NCI-H2029 (cell line): ENCODE results near the gene ONECUT1.

ENCODE experiments used
- DNase-seq: peaks from one replicate; lab custom pipeline; 2025; lab: John Stamatoyannopoulos, UW

The ONECUT1 gene

GRCh38 chr15:52731732-52732470 is 58.2 kb downstream of the ONECUT1 start:
- no peak for DNase-seq

DNA sequence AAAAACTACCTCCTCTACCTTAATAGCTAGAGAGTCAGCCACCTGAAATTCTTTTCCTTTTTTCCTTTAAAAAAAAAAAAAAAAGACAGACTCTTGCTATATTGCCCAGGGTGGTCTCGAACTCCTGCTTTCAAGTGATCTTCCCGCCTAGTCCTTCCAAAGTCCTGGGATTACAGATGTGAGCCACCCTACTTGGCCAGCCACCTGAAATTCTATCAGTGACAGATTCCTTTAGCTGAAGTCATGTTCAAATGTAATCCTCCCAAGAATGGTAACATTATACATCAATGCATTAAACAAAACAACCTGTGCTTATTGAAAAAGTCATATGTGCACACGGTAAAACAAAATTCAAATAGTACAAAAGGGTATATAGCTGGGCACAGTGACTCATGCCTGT is 59.1 kb downstream of the ONECUT1 start:
- no peak for DNase-seq

- no peak for DNase-seq
Observed at GRCh38 chr15:52730594-52730993, 59.5 kb downstream of the ONECUT1 start.

GRCh38 chr15:52730173-52730572 is 60.0 kb downstream of the ONECUT1 start:
- no peak for DNase-seq

DNA sequence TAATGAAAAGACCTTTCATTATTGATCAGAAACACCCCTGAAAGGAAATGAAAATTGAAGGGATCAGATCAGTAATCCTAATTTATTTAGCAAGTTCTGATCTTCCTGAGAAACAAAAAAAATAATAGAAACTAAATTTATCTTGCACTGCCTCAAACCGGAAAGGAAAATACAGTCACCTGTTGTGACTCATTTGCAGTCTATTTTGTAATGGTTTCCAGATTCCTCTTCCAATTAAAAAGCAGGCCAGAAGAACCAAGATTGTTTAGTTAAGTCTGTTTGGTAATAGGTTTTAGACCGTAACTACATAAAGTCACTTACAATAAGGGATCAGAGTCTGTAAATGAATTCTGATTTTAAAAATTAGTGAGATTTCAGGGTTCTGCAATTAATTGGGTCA is 61.2 kb downstream of the ONECUT1 start:
- DNase-seq: no peak

DNA sequence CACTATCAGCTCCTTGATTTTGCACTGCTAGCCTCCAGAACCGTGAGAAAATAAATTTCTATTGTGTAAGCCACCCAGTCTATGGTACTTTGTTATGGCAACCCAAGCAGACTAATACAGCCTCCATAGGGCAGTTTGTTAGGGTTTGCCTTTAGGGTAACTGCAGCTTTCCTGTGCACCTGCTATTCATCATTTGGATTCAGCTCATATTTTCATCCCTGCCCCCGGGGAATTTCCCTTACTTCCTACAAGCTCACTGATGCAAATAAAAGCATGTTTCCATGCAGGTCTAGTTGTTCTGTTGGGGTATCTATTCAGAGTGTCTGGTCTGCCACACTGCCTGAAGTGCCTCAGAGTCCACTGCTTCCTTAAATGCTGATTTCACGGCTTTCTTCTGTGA is 62.3 kb downstream of the ONECUT1 start:
- no peak for DNase-seq

- no peak for DNase-seq
Observed at GRCh38 chr15:52726195-52726594, 63.9 kb downstream of the ONECUT1 start.

GRCh38 chr15:52718551-52718950 is 71.6 kb downstream of the ONECUT1 start:
- DNase-seq: no peak

GRCh38 chr15:52717924-52718323 is 72.2 kb downstream of the ONECUT1 start:
- no peak for DNase-seq

GRCh38 chr15:52717481-52717880 is 72.7 kb downstream of the ONECUT1 start:
- DNase-seq: no peak

GRCh38 chr15:52716536-52716935 is 73.6 kb downstream of the ONECUT1 start:
- DNase-seq: no peak

GRCh38 chr15:52715411-52715810 is 74.7 kb downstream of the ONECUT1 start:
- no peak for DNase-seq

DNA sequence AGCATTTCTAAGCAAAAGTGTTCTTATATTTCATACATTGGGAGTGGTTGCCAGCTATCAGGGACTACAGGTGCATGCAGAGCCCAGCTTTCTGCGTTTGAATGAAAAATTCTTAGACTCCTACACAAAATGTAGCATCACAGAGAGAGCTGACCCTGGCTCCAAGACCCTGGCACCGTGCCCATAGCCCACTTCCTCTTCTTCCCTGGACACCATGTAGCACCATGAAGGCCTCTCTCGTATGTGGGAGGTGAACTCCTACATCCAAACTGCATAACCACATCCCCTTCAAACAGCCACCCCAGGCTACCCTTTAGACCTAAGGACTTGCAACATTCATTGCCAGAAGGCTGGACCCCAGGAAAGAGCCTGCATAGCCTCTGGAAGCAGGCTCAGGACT is 75.2 kb downstream of the ONECUT1 start:
- DNase-seq: no peak

- no peak for DNase-seq
Observed at GRCh38 chr15:52710708-52711389, 79.3 kb downstream of the ONECUT1 start.

DNA sequence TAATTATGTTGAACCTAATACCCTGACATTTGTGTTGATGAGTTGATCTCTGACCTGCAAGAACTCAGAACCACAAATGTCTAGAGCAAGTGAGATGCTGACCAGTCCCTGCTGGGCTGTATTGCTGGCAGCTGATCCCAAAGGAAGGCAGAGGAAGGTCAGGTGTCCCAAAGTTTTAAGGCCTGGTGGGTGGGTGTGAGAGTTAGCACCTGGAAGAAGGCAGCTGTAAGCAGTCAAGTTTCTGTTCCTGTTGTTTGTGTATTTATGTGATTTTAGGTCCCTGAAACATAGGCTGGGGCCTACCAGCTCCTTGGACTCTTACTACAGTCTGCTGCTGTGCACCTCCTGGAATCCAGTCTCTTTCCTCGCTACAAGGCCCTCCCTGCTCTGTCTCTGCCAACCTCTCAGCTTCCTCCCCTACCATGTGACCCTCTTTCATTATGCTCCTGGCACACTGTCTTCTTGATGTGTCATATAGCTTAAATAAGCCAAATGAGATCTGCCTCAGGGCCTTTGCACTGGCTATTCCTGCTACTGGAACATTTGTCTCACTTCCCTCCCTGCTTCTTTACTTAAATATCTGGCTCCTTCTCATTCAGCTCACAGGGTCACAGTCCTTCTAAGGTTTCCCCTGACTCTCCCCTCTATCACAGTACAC is 80.0 kb downstream of the ONECUT1 start:
- no peak for DNase-seq

GRCh38 chr15:52709187-52709981 is 80.8 kb downstream of the ONECUT1 start:
- DNase-seq: no peak
